Measurements from ENCODE around the gene SPIRE2. TPM values are rescaled to one million over a fixed set of nuclear protein-coding genes. Genes with fewer than 3 reads are reported as not detected.

SPIRE2 gene
- total RNA-seq, 4 donors from 2014 or later, result 0.27 to 3.6 (median 2.0) TPM

DNA sequence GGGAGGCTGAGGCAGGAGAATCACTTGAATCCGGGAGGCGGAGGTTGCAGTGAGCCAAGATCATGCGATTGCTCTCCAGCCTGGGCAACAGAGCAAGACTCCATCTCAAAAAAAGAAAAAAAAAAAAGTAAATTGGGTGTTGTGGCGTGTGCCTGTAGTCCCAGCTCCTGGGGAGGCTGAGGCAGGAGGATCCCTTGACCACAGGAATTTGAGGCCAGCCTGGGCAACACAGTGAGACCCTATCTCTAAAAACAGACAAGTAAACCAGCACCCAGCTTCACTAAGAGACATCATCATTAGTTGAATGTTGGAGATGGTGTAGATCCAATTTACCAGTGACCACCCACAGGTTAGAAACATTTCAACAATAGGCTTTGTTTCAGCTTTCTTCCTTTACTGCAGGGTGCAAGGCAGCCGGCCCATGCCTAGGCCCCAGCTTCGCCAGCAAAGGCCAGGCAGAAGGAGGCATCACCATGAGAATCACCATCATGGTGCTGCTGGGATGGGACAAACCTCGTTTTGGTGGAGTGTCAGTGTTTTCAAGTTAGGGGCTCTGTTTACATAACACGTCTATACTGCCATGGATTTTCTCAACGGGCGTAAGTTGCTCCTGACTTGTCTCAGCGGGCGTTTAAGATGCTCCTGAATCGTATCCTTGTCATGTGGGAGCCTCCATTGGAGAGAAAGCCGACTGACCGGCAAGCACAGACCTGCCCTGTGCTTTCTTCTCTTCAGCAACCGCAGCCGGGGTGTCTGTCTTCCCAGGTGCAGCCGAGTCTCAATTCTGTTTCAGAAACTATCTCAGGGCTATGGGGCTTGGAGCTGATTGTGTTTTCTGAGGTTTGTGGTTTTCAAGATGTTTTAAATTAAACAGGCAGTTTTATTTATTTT, 52.4 kb downstream of the SPIRE2 start:
- Histone ChIP-seq H3K36me3 (peaks cover 0 to 81% of the 10 kb centered on the region in 2 donors), H3K4me1 (peaks cover 0 to 31% (median 0%) of the 10 kb centered on the region in 3 donors), H3K27me3 (no peaks in the 10 kb centered on the region), H3K9me3 (no peaks in the 10 kb centered on the region), H3K27ac (no peak overlapping the region), H3K4me3 (no peak overlapping the region)
- ATAC-seq, result no peak
- WGBS, 2 donors (ENCODE audit: low coverage in 1 of 2), result 81 to 83% methylated on average over 3 to 15 of the region's 18 CpGs
- TF ChIP-seq, protein P1, sequence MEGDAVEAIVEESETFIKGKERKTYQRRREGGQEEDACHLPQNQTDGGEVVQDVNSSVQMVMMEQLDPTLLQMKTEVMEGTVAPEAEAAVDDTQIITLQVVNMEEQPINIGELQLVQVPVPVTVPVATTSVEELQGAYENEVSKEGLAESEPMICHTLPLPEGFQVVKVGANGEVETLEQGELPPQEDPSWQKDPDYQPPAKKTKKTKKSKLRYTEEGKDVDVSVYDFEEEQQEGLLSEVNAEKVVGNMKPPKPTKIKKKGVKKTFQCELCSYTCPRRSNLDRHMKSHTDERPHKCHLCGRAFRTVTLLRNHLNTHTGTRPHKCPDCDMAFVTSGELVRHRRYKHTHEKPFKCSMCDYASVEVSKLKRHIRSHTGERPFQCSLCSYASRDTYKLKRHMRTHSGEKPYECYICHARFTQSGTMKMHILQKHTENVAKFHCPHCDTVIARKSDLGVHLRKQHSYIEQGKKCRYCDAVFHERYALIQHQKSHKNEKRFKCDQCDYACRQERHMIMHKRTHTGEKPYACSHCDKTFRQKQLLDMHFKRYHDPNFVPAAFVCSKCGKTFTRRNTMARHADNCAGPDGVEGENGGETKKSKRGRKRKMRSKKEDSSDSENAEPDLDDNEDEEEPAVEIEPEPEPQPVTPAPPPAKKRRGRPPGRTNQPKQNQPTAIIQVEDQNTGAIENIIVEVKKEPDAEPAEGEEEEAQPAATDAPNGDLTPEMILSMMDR (IDR thresholded peaks at IDR 0.05), result no peak
- TF ChIP-seq EP300 (IDR thresholded peaks at IDR 0.05), result no peak
- TF ChIP-seq POLR2AphosphoS5 (IDR thresholded peaks at IDR 0.05), result no peak
- no peak for TF ChIP-seq POLR2A (IDR thresholded peaks at IDR 0.05)

DNA sequence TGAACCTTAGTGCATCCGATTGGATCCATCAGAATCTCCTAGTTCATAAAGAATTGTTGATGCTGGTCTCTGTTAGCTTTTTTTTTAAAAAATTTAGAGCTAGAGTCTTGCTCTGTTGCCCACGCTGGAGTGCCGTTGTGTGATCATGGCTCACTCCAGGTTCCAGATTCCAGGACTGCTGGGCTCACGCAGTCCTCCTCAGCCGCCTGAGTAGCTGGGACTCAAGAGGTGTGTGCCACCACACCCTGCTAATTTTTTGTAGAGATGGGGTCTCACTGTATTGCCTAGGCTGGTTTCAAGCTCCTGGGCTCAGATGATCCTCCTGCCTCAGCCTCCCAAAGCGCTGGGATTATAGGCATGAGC, 53.1 kb downstream of the SPIRE2 start:
- WGBS, 2 donors (ENCODE audit: low coverage in 1 of 2), result 96% methylated on average over 4 of the region's 6 CpGs; no CpG with 5 or more reads in 1 of the 2 donors
- H3K36me3 ChIP-seq, result peaks cover 0 to 87% of the 10 kb centered on the region in 2 donors
- H3K27ac ChIP-seq, result no peak overlapping the region
- no peak overlapping the region for H3K4me3 ChIP-seq
- ATAC-seq, result no peak
- H3K4me1 ChIP-seq, result peaks cover 0 to 24% (median 0%) of the 10 kb centered on the region in 3 donors
- H3K27me3 ChIP-seq, result no peaks in the 10 kb centered on the region
- TF ChIP-seq EP300 (IDR thresholded peaks at IDR 0.05) (no peak), POLR2A (IDR thresholded peaks at IDR 0.05) (no peak), POLR2AphosphoS5 (IDR thresholded peaks at IDR 0.05) (no peak)
- TF ChIP-seq, protein P1 (IDR thresholded peaks at IDR 0.05), result no peak
- no peaks in the 10 kb centered on the region for H3K9me3 ChIP-seq

DNA sequence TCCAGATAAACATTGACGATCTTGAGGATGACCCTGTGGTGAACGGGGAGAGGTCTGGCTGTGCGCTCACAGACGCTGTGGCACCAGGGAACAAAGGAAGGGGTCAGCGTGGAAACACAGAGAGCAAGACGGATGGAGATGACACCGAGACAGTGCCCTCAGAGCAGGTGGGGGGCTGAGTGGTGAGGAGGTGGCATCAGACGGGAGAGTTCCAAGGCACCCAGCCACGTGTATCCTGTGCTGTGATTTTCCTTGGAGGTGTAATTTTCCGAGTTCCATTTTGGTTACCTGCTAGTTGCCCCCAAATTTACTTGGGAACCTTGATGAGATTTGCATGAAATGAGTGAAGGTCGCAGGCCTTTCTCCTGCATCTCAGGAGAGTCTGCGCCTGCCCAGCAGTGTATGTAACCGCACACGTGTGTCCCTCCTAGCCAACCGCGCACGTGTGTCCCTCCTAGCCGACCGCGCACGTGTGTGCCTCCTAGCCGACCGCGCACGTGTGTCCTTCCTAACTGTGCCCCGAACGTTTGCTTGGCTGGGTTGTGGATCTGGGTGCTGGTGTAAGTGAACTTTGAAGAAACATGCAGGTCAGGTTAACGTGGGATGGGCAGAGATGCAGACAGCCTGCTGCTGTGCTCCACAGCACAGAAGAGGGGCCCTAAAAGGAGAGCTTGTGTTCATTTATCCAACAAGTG, 55.2 kb downstream of the SPIRE2 start:
- H3K27ac ChIP-seq, result no peak overlapping the region
- H3K27me3 ChIP-seq, result no peaks in the 10 kb centered on the region
- no peak for ATAC-seq
- no peaks in the 10 kb centered on the region for H3K9me3 ChIP-seq
- TF ChIP-seq POLR2AphosphoS5 (IDR thresholded peaks at IDR 0.05) (no peak), POLR2A (IDR thresholded peaks at IDR 0.05) (no peak), EP300 (IDR thresholded peaks at IDR 0.05) (no peak)
- TF ChIP-seq, protein P1 (IDR thresholded peaks at IDR 0.05), result no peak
- H3K36me3 ChIP-seq, result peaks cover 0 to 98% of the 10 kb centered on the region in 2 donors
- WGBS, 2 donors (ENCODE audit: low coverage in 1 of 2), result 78% methylated on average over 15 of the region's 28 CpGs; no CpG with 5 or more reads in 1 of the 2 donors
- H3K4me3 ChIP-seq, result no peak overlapping the region
- peaks cover 0 to 16% (median 0%) of the 10 kb centered on the region in 3 donors for H3K4me1 ChIP-seq

DNA sequence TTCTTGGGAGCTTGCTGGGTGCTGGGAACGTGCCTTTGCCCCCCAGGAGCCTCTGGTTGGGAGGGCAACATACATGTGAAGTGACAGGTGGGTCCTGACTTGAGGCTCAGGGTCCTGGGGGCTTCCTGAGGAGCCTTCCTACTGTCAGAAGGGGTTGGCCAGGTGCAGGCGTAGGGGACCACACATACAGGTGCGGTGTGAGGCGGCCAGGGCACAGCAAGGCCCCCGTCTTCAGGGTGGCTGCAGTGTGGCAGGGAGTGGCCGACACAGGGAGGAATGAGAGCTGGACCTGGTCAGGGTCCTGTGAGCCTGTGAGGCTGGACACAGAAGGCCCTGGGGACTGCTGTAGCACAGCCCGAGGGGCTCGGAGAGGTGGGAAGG, 55.8 kb downstream of the SPIRE2 start:
- Histone ChIP-seq H3K4me1 (peaks cover 0 to 16% (median 0%) of the 10 kb centered on the region in 3 donors), H3K9me3 (no peaks in the 10 kb centered on the region), H3K36me3 (peaks cover 0 to 98% of the 10 kb centered on the region in 2 donors), H3K27me3 (no peaks in the 10 kb centered on the region), H3K4me3 (no peak overlapping the region), H3K27ac (no peak overlapping the region)
- ATAC-seq, result no peak
- TF ChIP-seq, protein P1 (IDR thresholded peaks at IDR 0.05), result no peak
- TF ChIP-seq POLR2AphosphoS5 (IDR thresholded peaks at IDR 0.05), result no peak
- WGBS, 2 donors (ENCODE audit: low coverage in 1 of 2), result 100% methylated on average over 1 of the region's 8 CpGs; no CpG with 5 or more reads in 1 of the 2 donors

Data from gastroesophageal sphincter (tissue), 4 donors.